Natural killer cell (primary cell): Measurements from ENCODE around the gene TOPORS. TPM values are rescaled to one million over a fixed set of nuclear protein-coding genes. Genes with fewer than 3 reads are reported as not detected.

Source experiments
- ATAC-seq, 3 donors: fragments of 150-1000 bp in 2 of 3; fragments of 200-7000 bp in 1 of 3; cut with Tn5 transposase; 1 replicate in 1 of 3; 2 replicates in 2 of 3; pipeline ENCODE4 v1.10.0; 2021; ENCODE audit warnings: mild to moderate bottlenecking in 2 of 3, moderate library complexity in 2 of 3
- DNase-seq, 2 donors: peaks; one replicate each; pipeline versions ENCODE4 v3.0.0 to v3.0.0-alpha.2; 2013 to 2021; ENCODE audit warnings: mixed read lengths in 1 of 2
- H3K27ac ChIP-seq: one replicate; pipeline ENCODE4 v1.5.1; 2013; ENCODE audit warnings: mild to moderate bottlenecking, low read length
- H3K27me3 ChIP-seq: one replicate; pipeline ENCODE4 v1.6.1; 2013; ENCODE audit warnings: low read length; ENCODE audit not compliant: control insufficient read depth, insufficient read depth
- H3K36me3 ChIP-seq: one replicate; pipeline ENCODE4 v1.6.1; 2013; ENCODE audit warnings: low read length; ENCODE audit not compliant: control insufficient read depth, insufficient read depth
- H3K4me1 ChIP-seq: one replicate; pipeline ENCODE4 v1.6.1; 2013; ENCODE audit warnings: low read length; ENCODE audit not compliant: control insufficient read depth, insufficient read depth
- H3K4me3 ChIP-seq: one replicate; pipeline ENCODE4 v1.5.1; 2013; ENCODE audit warnings: low read length
- H3K9me3 ChIP-seq: one replicate; pipeline ENCODE4 v1.6.1; 2013; ENCODE audit warnings: low read length; ENCODE audit not compliant: control insufficient read depth, insufficient read depth
- H3K27ac Mint-ChIP-seq, 2 donors: one replicate each; pipeline ENCODE4 v1.8.0; 2022; ENCODE audit warnings: mild to moderate bottlenecking in 2 of 2, mixed read lengths in 2 of 2, moderate library complexity in 1 of 2
- H3K27me3 Mint-ChIP-seq, 2 donors: one replicate each; pipeline ENCODE4 v1.8.0; 2022; ENCODE audit warnings: low read depth in 2 of 2, mixed read lengths in 2 of 2
- H3K36me3 Mint-ChIP-seq: one replicate; pipeline ENCODE4 v1.8.0; 2022; ENCODE audit warnings: mixed read lengths
- H3K4me1 Mint-ChIP-seq, 2 donors: one replicate each; pipeline ENCODE4 v1.8.0; 2022; ENCODE audit warnings: mixed read lengths in 2 of 2
- H3K4me3 Mint-ChIP-seq: one replicate; pipeline ENCODE4 v1.8.0; 2022; ENCODE audit warnings: mild to moderate bottlenecking, moderate library complexity, mixed read lengths
- H3K9me3 Mint-ChIP-seq, 2 donors: one replicate each; pipeline ENCODE4 v1.8.0; 2022; ENCODE audit warnings: mixed read lengths in 2 of 2
- WGBS: methylation state at CpG from one replicate; pipeline ENCODE4 v1.1.7; 2013; ENCODE audit warnings: missing lambda C conversion rate; ENCODE audit not compliant: insufficient coverage; 5-methylcytosine and 5-hydroxymethylcytosine counted together
- intact Hi-C: fragments of 100-400 bp; cut with micrococcal nuclease; formaldehyde crosslinking; loops from one replicate; pipeline ENCODE4 v1.14.2; 2022
- total RNA-seq, 4 donors: library from RNA; stranded (reverse); fragments of 120-200 nt in 1 of 4; gene quantifications; one replicate each; pipeline versions ENCODE4 v1.2.3 to v1.2.4, GENCODE V29; 2013 to 2022
- TF ChIP-seq, protein P1 (sequence below): fragments of 200-600 bp; IDR thresholded peaks from one replicate; pipeline ENCODE4 v1.8.0; 2022; ENCODE audit warnings: antibody characterized with exemption

TOPORS gene
- total RNA-seq, 3 donors from 2014 or later (not counting 1 experiment from before 2014, with no cell fraction given): 27.5 to 30.4 (median 29.8) TPM

DNA sequence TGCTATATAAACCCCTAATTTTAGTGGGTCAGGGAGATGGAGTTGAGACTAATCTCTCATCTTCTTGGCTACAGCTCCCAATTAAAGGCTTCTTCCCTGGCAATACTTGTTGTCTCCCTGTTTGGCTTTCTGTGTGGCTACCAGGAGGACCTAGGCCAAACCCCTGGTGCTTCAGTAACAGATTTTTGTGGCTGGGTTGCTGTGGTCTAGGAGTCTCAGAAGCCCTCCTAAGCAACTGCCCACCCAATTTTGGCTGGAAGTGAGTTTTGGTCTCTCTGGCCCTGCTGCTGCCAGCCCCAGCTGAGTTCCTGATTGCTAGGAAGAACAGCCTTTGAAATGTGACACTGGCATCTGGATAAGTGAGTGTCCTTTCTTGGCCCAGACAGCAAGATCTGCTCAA, 36.1 kb downstream of the TOPORS start:
- Mint-ChIP-seq H3K36me3 (peaks cover 6% of the 10 kb centered on the region), H3K27me3 (no peaks in the 10 kb centered on the region), H3K9me3 (no peaks in the 10 kb centered on the region), H3K4me1 (peaks cover 56 to 58% of the 10 kb centered on the region in 2 donors), H3K4me3 (no peak overlapping the region), H3K27ac (peak overlapping the region; percentile 9 to 35)
- no peak overlapping the region for H3K27ac ChIP-seq
- H3K4me3 ChIP-seq: no peak overlapping the region
- DNase-seq (no peak), ATAC-seq (no peak)
- no peaks in the 10 kb centered on the region for H3K27me3 ChIP-seq
- no peaks in the 10 kb centered on the region for H3K9me3 ChIP-seq
- intact Hi-C loops: no loop called here
- no peaks in the 10 kb centered on the region for H3K36me3 ChIP-seq
- TF ChIP-seq, protein P1, sequence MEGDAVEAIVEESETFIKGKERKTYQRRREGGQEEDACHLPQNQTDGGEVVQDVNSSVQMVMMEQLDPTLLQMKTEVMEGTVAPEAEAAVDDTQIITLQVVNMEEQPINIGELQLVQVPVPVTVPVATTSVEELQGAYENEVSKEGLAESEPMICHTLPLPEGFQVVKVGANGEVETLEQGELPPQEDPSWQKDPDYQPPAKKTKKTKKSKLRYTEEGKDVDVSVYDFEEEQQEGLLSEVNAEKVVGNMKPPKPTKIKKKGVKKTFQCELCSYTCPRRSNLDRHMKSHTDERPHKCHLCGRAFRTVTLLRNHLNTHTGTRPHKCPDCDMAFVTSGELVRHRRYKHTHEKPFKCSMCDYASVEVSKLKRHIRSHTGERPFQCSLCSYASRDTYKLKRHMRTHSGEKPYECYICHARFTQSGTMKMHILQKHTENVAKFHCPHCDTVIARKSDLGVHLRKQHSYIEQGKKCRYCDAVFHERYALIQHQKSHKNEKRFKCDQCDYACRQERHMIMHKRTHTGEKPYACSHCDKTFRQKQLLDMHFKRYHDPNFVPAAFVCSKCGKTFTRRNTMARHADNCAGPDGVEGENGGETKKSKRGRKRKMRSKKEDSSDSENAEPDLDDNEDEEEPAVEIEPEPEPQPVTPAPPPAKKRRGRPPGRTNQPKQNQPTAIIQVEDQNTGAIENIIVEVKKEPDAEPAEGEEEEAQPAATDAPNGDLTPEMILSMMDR: no peak
- H3K4me1 ChIP-seq: no peaks in the 10 kb centered on the region

DNA sequence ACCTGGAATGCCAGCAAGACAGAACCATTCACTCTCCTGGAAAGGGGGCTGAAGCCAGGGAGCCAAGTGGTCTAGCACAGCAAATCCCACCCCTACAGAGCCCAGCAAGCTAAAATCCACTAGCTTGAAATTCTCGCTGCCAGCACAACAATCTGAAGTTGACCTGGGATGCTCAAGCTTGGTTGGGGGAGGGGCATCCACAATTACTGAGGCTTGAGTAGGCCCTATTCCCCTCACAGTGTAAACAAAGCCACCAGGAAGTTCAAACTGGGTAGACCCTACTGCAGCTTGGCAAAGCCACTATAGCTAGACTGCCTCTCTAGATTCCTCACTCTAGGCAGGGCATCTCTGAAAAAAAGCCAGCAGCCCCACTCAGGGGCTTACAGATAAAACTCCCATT, 43.7 kb downstream of the TOPORS start:
- Mint-ChIP-seq H3K4me1 (peaks cover 46 to 65% of the 10 kb centered on the region in 2 donors), H3K27me3 (no peaks in the 10 kb centered on the region), H3K9me3 (no peaks in the 10 kb centered on the region), H3K36me3 (peaks cover 5% of the 10 kb centered on the region), H3K27ac (no peak overlapping the region), H3K4me3 (no peak overlapping the region)
- WGBS: 100% methylated on average over 1 of the region's 1 CpG
- TF ChIP-seq, protein P1: no peak
- no peak overlapping the region for H3K27ac ChIP-seq
- no peaks in the 10 kb centered on the region for H3K9me3 ChIP-seq
- intact Hi-C loops: no loop called here
- H3K27me3 ChIP-seq: no peaks in the 10 kb centered on the region
- H3K36me3 ChIP-seq: peaks cover 2% of the 10 kb centered on the region
- no peak overlapping the region for H3K4me3 ChIP-seq
- H3K4me1 ChIP-seq: no peaks in the 10 kb centered on the region
- ATAC-seq (no peak), DNase-seq (no peak)

DNA sequence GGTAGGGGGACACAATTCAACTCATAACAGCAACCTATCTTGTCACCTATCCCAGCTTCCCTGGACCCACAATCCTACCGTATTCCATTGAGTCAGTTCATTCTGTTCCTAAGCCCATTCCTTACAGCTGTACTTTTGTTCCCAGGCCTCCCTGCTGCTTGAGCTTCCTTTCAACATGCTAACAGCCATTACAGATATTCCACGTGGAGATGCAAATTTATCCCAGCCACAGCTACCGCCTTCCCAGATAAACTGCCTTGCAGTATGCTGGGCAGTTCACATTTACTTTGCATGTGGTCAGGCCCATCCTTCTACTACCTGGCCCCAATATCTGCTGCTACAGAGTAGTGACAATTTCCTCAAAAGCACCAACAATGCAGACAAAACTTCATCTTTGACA, 49.4 kb downstream of the TOPORS start:
- peak overlapping the region; percentile 32 to 50 for H3K27ac Mint-ChIP-seq
- H3K36me3 Mint-ChIP-seq: no peaks in the 10 kb centered on the region
- H3K36me3 ChIP-seq: peaks cover 15% of the 10 kb centered on the region
- H3K4me1 Mint-ChIP-seq: peaks cover 15 to 28% of the 10 kb centered on the region in 2 donors
- no peaks in the 10 kb centered on the region for H3K9me3 Mint-ChIP-seq
- no peak overlapping the region for H3K27ac ChIP-seq
- no peaks in the 10 kb centered on the region for H3K4me1 ChIP-seq
- H3K27me3 Mint-ChIP-seq: no peaks in the 10 kb centered on the region
- WGBS: 91% methylated on average over 3 of the region's 3 CpGs
- H3K9me3 ChIP-seq: no peaks in the 10 kb centered on the region
- TF ChIP-seq, protein P1: no peak
- ATAC-seq: no peak
- intact Hi-C loops: no loop called here
- no peaks in the 10 kb centered on the region for H3K27me3 ChIP-seq
- no peak overlapping the region for H3K4me3 ChIP-seq
- DNase-seq: no peak
- no peak overlapping the region for H3K4me3 Mint-ChIP-seq

DNA sequence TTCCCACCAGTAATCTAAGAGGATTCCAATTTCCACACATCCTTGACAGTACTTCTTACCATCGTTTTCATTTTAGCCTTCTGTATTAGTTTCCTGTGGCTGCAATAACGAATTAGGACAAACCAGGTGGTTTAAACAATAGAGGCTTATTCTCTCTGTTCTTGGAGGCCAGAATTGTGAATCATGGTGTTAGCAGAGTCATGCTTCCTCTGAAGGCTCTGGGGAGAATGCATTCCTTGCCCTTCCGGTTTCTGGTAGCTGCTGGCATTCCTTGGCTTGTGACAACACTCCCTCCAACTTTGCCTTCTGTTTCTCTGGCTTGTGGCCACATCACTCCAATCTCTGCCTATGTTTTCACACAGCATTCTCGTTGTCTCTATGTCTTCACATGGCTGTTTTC, 49.9 kb downstream of the TOPORS start:
- H3K27ac ChIP-seq: no peak overlapping the region
- ATAC-seq (no peak), DNase-seq (no peak)
- intact Hi-C loops: no loop called here
- H3K4me3 ChIP-seq: no peak overlapping the region
- no peak overlapping the region for H3K4me3 Mint-ChIP-seq
- H3K9me3 ChIP-seq: no peaks in the 10 kb centered on the region
- peak overlapping the region in 1 of 2 donors; percentile 32 for H3K27ac Mint-ChIP-seq
- H3K27me3 Mint-ChIP-seq: no peaks in the 10 kb centered on the region
- TF ChIP-seq, protein P1: no peak
- no peaks in the 10 kb centered on the region for H3K9me3 Mint-ChIP-seq
- H3K4me1 ChIP-seq: no peaks in the 10 kb centered on the region
- no peaks in the 10 kb centered on the region for H3K36me3 Mint-ChIP-seq
- H3K4me1 Mint-ChIP-seq: peaks cover 17 to 26% of the 10 kb centered on the region in 2 donors
- H3K27me3 ChIP-seq: no peaks in the 10 kb centered on the region
- 94% methylated on average over 4 of the region's 4 CpGs for WGBS
- H3K36me3 ChIP-seq: peaks cover 19% of the 10 kb centered on the region
